HG02973 (cell line): ENCODE measurements around the gene CNBD2.
"Not testable (repeated sequence)": the region's sequence is repeated elsewhere in the genome, so short reads cannot be mapped to it uniquely, and the experiment has no call there.

Experiments
- ATAC-seq: cut with Tn5 transposase; IDR thresholded peaks from one replicate; pipeline ENCODE4 v1.9.1; 2021; ENCODE audit warnings: moderate library complexity; ENCODE audit not compliant: unreplicated experiment

Gene CNBD2

DNA sequence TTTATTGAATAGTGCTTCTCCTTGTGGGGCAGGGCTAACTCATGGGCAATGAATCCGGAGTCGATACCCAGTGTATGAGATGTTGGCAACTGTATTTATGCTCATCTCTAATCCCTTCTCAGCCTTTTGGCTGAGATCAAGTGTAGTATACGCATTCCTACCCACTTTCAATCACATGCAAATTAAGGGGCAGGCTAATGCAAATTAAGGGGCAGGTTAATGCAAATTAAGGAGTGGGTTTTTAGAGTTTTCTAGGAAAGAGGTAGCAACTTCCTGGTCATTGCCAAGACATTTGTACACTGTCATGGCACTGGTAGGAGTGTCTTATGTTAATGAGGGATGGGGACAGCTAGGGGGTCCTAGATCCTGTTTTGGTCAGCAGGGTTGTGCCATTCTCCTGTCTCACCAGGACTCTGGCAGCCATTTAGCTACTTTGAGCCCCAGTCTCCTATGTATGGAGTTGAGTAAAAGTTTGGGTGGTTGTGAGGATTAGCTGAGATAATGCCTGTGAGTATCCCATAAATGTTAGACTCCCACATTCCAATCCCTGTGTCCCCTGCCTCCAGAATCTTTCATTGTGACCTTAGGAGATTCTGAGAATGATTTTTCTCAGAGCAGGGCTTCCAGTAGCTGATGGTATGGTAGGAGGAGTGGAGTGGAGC lies at the start of gene CNBD2:
Gene CNBD2, plus strand, starts transcription at position 612 of the 662 bp plus-strand sequence. CDS start 173 bp downstream, outside the sequence.
- ATAC-seq = no peak

DNA sequence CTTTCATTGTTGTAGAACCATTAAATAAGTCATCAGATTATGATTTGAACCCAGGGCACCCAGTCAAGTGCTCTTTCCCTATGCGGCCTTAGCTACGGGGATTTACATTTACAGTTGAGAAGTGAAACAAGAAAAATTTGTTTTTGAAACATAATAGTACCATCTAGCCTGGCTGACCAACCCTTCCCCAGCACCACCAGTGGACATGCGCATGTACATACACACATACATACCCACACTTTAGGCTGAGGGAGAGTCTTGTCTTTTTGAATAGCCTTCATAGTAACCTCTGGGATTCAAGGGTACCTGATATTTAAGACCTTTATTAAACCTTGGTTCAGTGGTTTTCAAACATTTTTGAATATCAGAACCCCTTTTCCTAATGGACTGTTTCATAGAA lies 47.9 kb upstream of the CNBD2 start:
- no peak for ATAC-seq

- ATAC-seq = no peak
Observed at GRCh38 chr20:35929301-35929700, 39.1 kb upstream of the CNBD2 start.

GRCh38 chr20:35934050-35934449 lies 34.3 kb upstream of the CNBD2 start:
- no peak for ATAC-seq

DNA sequence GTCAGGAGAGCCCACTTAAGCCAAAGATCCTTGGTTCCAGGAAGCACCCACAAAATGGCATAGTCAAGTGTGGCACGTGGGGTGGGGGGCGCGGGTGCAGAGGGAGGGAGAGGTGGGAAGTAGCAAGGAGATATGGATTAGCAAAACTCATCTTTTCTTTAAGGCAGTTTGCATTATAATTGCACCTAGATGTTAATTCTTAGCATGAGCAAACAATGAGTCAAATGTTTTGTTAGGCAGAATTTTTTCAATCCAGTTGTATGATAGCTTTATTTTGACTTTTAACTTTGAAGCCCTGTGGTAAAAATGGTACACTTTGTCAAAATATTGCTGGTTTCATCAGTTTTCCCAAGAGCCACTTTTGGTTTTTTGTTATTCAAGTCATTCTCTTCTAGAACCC lies 29.1 kb upstream of the CNBD2 start:
- no peak for ATAC-seq

- no peak for ATAC-seq
Observed at GRCh38 chr20:35941620-35942019, 26.8 kb upstream of the CNBD2 start.

GRCh38 chr20:35942243-35942642 lies 26.1 kb upstream of the CNBD2 start:
- ATAC-seq = no peak

DNA sequence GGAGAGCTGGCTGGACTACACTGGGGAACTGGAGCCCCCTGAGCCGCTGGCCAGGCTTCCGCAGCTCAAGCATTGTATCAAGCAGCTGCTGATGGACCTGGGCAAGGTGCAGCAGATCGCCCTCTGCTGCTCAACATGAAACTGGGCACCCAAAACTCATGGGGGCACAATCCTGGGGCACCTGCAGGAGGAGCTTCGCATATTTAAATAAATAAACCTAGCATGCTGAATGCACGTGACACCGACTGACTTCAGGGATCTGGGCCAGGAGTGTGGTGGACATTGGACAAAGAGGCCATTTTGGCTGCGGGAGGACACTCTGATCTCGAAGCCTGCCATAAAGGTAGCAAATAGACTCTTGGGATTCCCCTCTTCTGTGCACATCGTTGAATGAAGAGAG lies 20.9 kb upstream of the CNBD2 start:
- no peak for ATAC-seq

- no peak for ATAC-seq
Observed at GRCh38 chr20:35947907-35948306, 20.5 kb upstream of the CNBD2 start.

DNA sequence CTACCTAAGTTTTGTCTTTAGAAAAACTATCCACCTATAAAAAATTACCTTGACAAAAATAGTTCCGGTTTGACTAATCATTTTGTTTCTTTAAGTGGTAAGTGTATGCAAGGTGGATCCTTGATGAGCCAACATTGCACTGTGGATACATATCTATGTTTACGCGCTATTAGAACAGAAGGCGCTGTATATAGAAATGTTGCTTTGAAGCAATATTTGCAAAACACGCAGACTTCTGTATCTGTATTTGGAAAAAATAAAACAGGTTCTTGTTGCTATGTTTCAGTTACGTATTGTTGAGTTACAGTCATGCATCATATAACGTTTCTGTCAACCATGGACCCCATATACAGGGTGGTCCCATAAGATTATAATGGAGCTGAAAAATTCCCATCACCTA lies 18.3 kb upstream of the CNBD2 start:
- no peak for ATAC-seq

- ATAC-seq = not testable (repeated sequence)
Observed at GRCh38 chr20:35952080-35952479, 16.3 kb upstream of the CNBD2 start.

DNA sequence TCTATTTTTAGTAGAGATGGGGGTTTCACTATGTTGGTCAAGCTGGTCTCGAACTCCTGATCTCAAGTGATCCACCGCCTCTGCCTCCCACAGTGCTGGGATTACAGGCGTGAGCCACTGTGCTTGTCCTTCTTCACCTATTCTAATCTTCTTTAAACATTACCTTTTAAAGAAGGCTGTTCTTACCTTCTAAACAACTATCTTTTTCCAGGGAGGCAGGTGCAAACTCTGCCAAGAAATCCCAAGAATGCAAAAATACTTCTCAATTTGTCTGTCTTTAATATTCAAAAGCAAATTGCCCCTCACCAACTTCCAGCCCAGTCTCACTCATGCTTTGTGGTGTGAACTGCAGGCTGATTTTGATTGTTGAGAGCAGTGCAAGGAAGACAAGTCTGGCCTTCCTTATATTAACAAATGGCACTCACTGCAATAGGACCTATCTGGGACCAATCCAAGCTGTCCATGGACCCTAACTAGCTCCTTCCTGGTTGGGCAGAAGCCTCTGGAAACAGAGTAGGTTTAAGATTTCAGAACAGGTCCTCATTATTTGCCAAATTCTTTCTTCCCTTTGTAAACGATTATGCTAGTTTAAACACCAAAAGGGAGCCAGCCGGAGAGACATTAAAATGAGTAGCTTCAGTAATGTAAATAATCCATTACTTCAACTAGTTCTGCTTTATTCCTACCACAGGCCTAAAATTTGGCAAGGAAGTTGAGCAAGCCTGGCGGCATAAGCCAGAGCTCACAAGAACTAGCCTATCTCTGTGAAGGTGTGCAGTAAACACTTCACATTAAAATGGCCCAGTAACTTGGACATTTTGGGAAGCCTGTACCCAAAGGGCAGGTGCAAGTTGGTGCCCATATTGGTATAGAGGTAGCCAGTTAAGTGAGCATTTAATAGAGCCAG lies 15.7 kb upstream of the CNBD2 start:
- no peak for ATAC-seq

DNA sequence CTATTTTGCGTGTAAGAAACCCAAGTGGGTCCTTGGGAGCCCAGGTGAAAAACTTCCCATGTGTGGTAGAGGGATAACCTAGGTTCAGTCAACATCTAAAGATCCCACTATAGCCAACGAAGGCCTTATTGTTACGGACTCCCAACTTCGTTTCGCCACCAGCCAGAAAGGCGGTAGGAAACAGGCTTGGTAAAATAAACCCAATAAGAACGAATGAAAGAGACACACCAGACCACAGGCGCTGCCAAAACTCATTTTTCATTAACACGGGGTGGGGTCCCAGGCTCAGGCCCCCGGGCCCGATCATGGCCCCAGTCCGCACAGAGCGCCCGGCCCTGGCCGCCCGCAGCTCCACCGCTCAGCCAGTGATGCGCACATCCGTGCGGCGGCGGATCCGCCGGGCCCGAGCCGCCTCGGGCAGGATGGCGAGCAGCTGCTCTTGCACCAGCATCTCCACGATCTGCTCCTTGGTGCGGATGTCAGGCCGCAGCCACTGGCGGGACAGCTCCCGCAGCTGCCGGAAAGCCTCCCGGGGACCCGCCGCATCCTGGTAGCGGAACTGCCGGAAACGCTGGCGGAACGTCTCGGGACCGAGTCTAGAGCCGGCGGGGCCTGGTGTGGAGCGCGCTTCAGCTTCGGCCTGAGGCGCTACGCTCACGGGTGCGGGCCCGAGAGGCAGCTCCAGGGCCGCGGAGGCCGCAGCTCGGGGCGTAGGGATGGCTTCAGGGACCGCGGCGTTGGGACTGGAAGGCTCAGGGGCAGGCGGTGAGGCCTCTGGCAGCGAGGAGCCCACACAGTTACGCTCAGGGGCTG lies 14.8 kb upstream of the CNBD2 start:
- peak; percentile 21 for ATAC-seq

DNA sequence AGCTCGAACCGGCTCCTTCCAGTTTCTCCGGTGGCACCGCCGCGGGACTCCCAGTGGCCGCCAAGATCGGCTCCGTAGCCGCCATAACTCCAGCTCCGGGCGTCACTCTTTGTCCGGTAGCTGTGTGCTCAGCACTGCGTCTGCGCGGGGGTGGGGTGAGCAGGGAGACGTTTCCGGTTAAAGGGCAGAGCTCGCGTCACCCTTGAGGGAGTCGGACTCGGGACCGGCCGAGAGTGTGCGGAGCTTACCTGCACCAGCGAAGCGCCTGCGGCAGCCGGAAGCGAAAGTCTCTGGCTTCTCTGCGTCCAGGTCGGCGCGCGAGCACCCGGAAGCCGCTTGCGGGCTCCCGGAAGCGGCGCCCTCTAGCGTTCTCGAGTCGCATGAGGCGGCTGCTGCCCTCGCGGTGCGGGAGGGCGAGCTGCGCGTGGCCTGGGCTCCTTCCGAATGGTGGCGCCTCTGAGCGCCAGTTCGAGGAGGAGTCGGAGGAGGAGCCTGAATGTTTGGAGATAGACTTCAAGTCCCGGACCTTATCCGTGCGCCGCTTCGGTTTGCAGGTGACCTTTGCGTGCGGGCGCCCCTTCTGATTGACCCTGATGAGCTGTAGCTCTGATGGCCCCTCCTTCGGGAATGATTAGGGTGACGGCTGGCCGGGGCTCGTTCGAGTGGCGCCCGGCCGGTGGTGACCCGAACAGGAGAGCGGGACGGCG lies 14.0 kb upstream of the CNBD2 start, which contains the start of gene SCAND1:
Gene SCAND1, minus strand, starts transcription at position 303 of the 707 bp plus-strand sequence. Its CDS starts 218 bp downstream, at position 85.
- peak; percentile 85 for ATAC-seq

- no peak for ATAC-seq
Observed at GRCh38 chr20:35954907-35955251, 13.5 kb upstream of the CNBD2 start.

- no peak for ATAC-seq
Observed at GRCh38 chr20:35956616-35957015, 11.8 kb upstream of the CNBD2 start.

GRCh38 chr20:35959291-35959690 lies 9.1 kb upstream of the CNBD2 start:
- not testable (repeated sequence) for ATAC-seq

GRCh38 chr20:35963878-35964277 lies 4.5 kb upstream of the CNBD2 start:
- ATAC-seq = no peak

- no peak for ATAC-seq
Observed at GRCh38 chr20:35968930-35969329, 540 bp downstream of the CNBD2 start.

GRCh38 chr20:35971981-35972380 lies 3.6 kb downstream of the CNBD2 start:
- ATAC-seq = no peak

GRCh38 chr20:35972462-35972861 lies 4.1 kb downstream of the CNBD2 start:
- no peak for ATAC-seq
